Fibroblast of lung (primary cell): ENCODE data around the gene SULT1C3. TPM values are rescaled to one million over a fixed set of nuclear protein-coding genes. Genes with fewer than 3 reads are reported as not detected.
A peak's percentile ranks its signal among the peaks of the same experiment; 100 is the strongest.

Source experiments
- DNase-seq, 2 donors: peaks; one replicate each; pipeline versions ENCODE4 v3.0.0 to v3.0.0-alpha.2; 2010; ENCODE audit warnings: low read depth in 2 of 2
- H2AFZ ChIP-seq: 2 replicates; pipeline ENCODE4 v1.5.1; 2012; ENCODE audit warnings: low read length, control low read depth, inconsistent platforms
- H3K27ac ChIP-seq: 2 replicates; pipeline ENCODE4 v1.5.1; 2011; ENCODE audit warnings: low read length, control low read depth; ENCODE audit not compliant: insufficient read depth
- H3K27me3 ChIP-seq: 2 replicates; pipeline ENCODE4 v1.5.1; 2011; ENCODE audit warnings: mild to moderate bottlenecking, low read length; ENCODE audit not compliant: control insufficient read depth, insufficient read depth
- H3K36me3 ChIP-seq: 2 replicates; pipeline ENCODE4 v1.5.1; 2011; ENCODE audit warnings: low read length; ENCODE audit not compliant: control insufficient read depth, insufficient read depth
- H3K4me1 ChIP-seq: 2 replicates; pipeline ENCODE4 v1.5.1; 2011; ENCODE audit warnings: low read length; ENCODE audit not compliant: control insufficient read depth, insufficient read depth; ENCODE audit errors: extremely low read depth
- H3K4me2 ChIP-seq: 2 replicates; pipeline ENCODE4 v1.5.1; 2011; ENCODE audit warnings: low read length, control low read depth; ENCODE audit not compliant: insufficient read depth; ENCODE audit errors: extremely low read depth
- H3K4me3 ChIP-seq, 4 experiments: fragments of 200-600 bp in 1 of 4; sonication (generic) in 1 of 4; replicated peaks in 1 of 4; 2 replicates each; pipeline ENCODE4 v1.5.1; 2011 to 2016; ENCODE audit warnings: low read length in 4 of 4, low read depth in 3 of 4, mild to moderate bottlenecking in 3 of 4, control low read depth in 2 of 4, inconsistent platforms in 1 of 4, mixed read lengths in 1 of 4; ENCODE audit not compliant: insufficient read depth in 1 of 4; ENCODE audit errors: control extremely low read depth in 1 of 4
- H3K79me2 ChIP-seq: 2 replicates; pipeline ENCODE4 v1.5.1; 2012; ENCODE audit warnings: mild to moderate bottlenecking, low read length, inconsistent platforms; ENCODE audit not compliant: control insufficient read depth, insufficient read depth
- H3K9ac ChIP-seq: 2 replicates; pipeline ENCODE4 v1.5.1; 2011; ENCODE audit warnings: mild to moderate bottlenecking, low read length, control low read depth; ENCODE audit not compliant: insufficient read depth
- H3K9me3 ChIP-seq: 2 replicates; pipeline ENCODE4 v1.5.1; 2012; ENCODE audit warnings: low read depth, low read length; ENCODE audit not compliant: control insufficient read depth, insufficient read depth
- H4K20me1 ChIP-seq: 2 replicates; pipeline ENCODE4 v1.5.1; 2011; ENCODE audit warnings: low read length; ENCODE audit not compliant: control insufficient read depth, insufficient read depth; ENCODE audit errors: extremely low read depth
- CTCF ChIP-seq, 2 donors: IDR thresholded peaks in 1 of 2; conservative IDR thresholded peaks in 1 of 2; 1 replicate in 1 of 2; 2 replicates in 1 of 2; pipeline ENCODE4 v1.5.1; 2011 to 2012; ENCODE audit warnings: low read length in 2 of 2, control low read depth in 1 of 2, inconsistent platforms in 1 of 2, low read depth in 1 of 2, mild to moderate bottlenecking in 1 of 2
- EZH2 ChIP-seq: IDR thresholded peaks from 2 replicates; pipeline ENCODE4 v1.5.1; 2012; ENCODE audit warnings: low read length, control low read depth, mild to moderate bottlenecking; ENCODE audit errors: missing control alignments
- polyA plus RNA-seq, 2 donors: library from polyadenylated mRNA; depleted of rRNA in 1 of 2; stranded (reverse) in 1 of 2; unstranded in 1 of 2; fragments of >200 nt; gene quantifications; 2 replicates each; pipeline ENCODE4 v1.2.1, GENCODE V29; 2011 to 2012; ENCODE audit warnings: missing spikeins in 1 of 2
- total RNA-seq: library from RNA; depleted of rRNA; stranded (reverse); fragments of >200 nt; gene quantifications from 2 replicates; pipeline ENCODE4 v1.2.1, GENCODE V29; 2014

Gene SULT1C3
- total and polyA plus RNA-seq, 2 donors (not counting 1 experiment from before 2014, with no cell fraction given): not detected

- Histone ChIP-seq H3K36me3 (no peaks in the 10 kb centered on the region), H4K20me1 (no peaks in the 10 kb centered on the region)
Measured at GRCh38 chr2:108253106-108253505, 13.3 kb downstream of the SULT1C3 start.

GRCh38 chr2:108257757-108258331 is 18.1 kb downstream of the SULT1C3 start:
- Histone ChIP-seq H3K79me2 (no peaks in the 10 kb centered on the region), H3K27me3 (no peaks in the 10 kb centered on the region), H3K4me2 (no peak overlapping the region), H2AFZ (no peak overlapping the region), H3K4me1 (no peaks in the 10 kb centered on the region), H3K36me3 (no peaks in the 10 kb centered on the region), H3K27ac (no peak overlapping the region), H4K20me1 (no peaks in the 10 kb centered on the region), H3K9me3 (no peaks in the 10 kb centered on the region), H3K9ac (no peak overlapping the region), H3K4me3 (no peak overlapping the region)
- no peak for DNase-seq
- TF ChIP-seq CTCF (conservative IDR thresholded peaks at IDR 0.05 in 1 of 2, IDR thresholded peaks at IDR 0.05 in 1 of 2; ENCODE audit: low read depth in 1 of 2, low read length in 2 of 2) (no peak), EZH2 (no peak)

More at GRCh38 chr2:108253106-108253505, 13.3 kb downstream of the SULT1C3 start:
- no peaks in the 10 kb centered on the region for H3K27me3 ChIP-seq
- H3K79me2 ChIP-seq: no peaks in the 10 kb centered on the region
- no peak overlapping the region for H3K4me3 ChIP-seq
- no peak overlapping the region for H3K9ac ChIP-seq
- H3K4me2 ChIP-seq: no peak overlapping the region
- no peak for TF ChIP-seq CTCF (conservative IDR thresholded peaks at IDR 0.05 in 1 of 2, IDR thresholded peaks at IDR 0.05 in 1 of 2; ENCODE audit: low read depth in 1 of 2, low read length in 2 of 2)
- TF ChIP-seq EZH2: no peak
- H2AFZ ChIP-seq: no peak overlapping the region
- no peak overlapping the region for H3K27ac ChIP-seq
- no peaks in the 10 kb centered on the region for H3K4me1 ChIP-seq
- H3K9me3 ChIP-seq: no peaks in the 10 kb centered on the region
- DNase-seq: peak in 1 of 2 donors; percentile 4

GRCh38 chr2:108260773-108261172 is 21.0 kb downstream of the SULT1C3 start:
- Histone ChIP-seq H3K36me3 (no peaks in the 10 kb centered on the region), H3K9me3 (no peaks in the 10 kb centered on the region), H3K27ac (no peak overlapping the region), H3K4me2 (no peak overlapping the region), H3K4me1 (no peaks in the 10 kb centered on the region), H3K9ac (no peak overlapping the region), H3K79me2 (no peaks in the 10 kb centered on the region), H3K4me3 (no peak overlapping the region), H4K20me1 (no peaks in the 10 kb centered on the region), H3K27me3 (no peaks in the 10 kb centered on the region), H2AFZ (no peak overlapping the region)
- no peak for TF ChIP-seq CTCF (conservative IDR thresholded peaks at IDR 0.05 in 1 of 2, IDR thresholded peaks at IDR 0.05 in 1 of 2; ENCODE audit: low read depth in 1 of 2, low read length in 2 of 2)
- no peak for TF ChIP-seq EZH2
- no peak for DNase-seq
